ES-I3 (cell line): ENCODE results near the gene MYO3A.
A peak's percentile ranks its signal among the peaks of the same experiment; 100 is the strongest.

Experiments
- H3K36me3 ChIP-seq: 2 replicates; pipeline ENCODE4 v1.6.1; 2013; ENCODE audit warnings: mild to moderate bottlenecking, low read length, control low read depth, moderate library complexity; ENCODE audit not compliant: insufficient read depth
- H3K4me1 ChIP-seq: 2 replicates; pipeline ENCODE4 v1.6.1; 2013; ENCODE audit warnings: mild to moderate bottlenecking, control low read depth, low read length; ENCODE audit not compliant: insufficient read depth
- H3K9ac ChIP-seq: 2 replicates; pipeline ENCODE4 v1.6.1; 2013; ENCODE audit warnings: low read depth, mild to moderate bottlenecking, low read length, moderate library complexity
- H3K9me3 ChIP-seq: 2 replicates; pipeline ENCODE4 v1.6.1; 2013; ENCODE audit warnings: mild to moderate bottlenecking, low read length, moderate library complexity; ENCODE audit not compliant: control insufficient read depth, insufficient read depth

MYO3A gene

GRCh38 chr10:25933653-25934608, at the start of gene MYO3A:
MYO3A (plus strand) TSS chr10:25934229; CDS start chr10:25952111, 17,882 bp downstream.
- no peaks in the 10 kb centered on the region for H3K4me1 ChIP-seq
- no peaks in the 10 kb centered on the region for H3K9me3 ChIP-seq
- no peaks in the 10 kb centered on the region for H3K36me3 ChIP-seq
- peak within 1 kb of the TSS; percentile 87 for H3K9ac ChIP-seq

- H3K4me1 ChIP-seq: no peaks in the 10 kb centered on the region
- no peaks in the 10 kb centered on the region for H3K36me3 ChIP-seq
- no peaks in the 10 kb centered on the region for H3K9me3 ChIP-seq
- H3K9ac ChIP-seq: no peak overlapping the region
Observed at GRCh38 chr10:25888627-25889026, 45.4 kb upstream of the MYO3A start.

- Histone ChIP-seq H3K9ac (no peak overlapping the region), H3K9me3 (no peaks in the 10 kb centered on the region), H3K4me1 (no peaks in the 10 kb centered on the region), H3K36me3 (no peaks in the 10 kb centered on the region)
Observed at GRCh38 chr10:25890995-25891394, 43.0 kb upstream of the MYO3A start.

- Histone ChIP-seq H3K4me1 (no peaks in the 10 kb centered on the region; the same call in 1 of the 2 replicates), H3K9ac (no peak overlapping the region), H3K36me3 (no peaks in the 10 kb centered on the region), H3K9me3 (no peaks in the 10 kb centered on the region)
Observed at GRCh38 chr10:25895856-25896255, 38.2 kb upstream of the MYO3A start.

- Histone ChIP-seq H3K4me1 (no peaks in the 10 kb centered on the region; the same call in 1 of the 2 replicates), H3K36me3 (no peaks in the 10 kb centered on the region), H3K9me3 (no peaks in the 10 kb centered on the region), H3K9ac (no peak overlapping the region)
Observed at GRCh38 chr10:25896421-25896820, 37.6 kb upstream of the MYO3A start.

GRCh38 chr10:25899304-25899703, 34.7 kb upstream of the MYO3A start:
- Histone ChIP-seq H3K9me3 (no peaks in the 10 kb centered on the region), H3K36me3 (no peaks in the 10 kb centered on the region), H3K9ac (no peak overlapping the region), H3K4me1 (no peaks in the 10 kb centered on the region; the same call in 1 of the 2 replicates)

GRCh38 chr10:25901199-25901598, 32.8 kb upstream of the MYO3A start:
- no peak overlapping the region for H3K9ac ChIP-seq
- no peaks in the 10 kb centered on the region for H3K9me3 ChIP-seq
- H3K36me3 ChIP-seq: no peaks in the 10 kb centered on the region
- H3K4me1 ChIP-seq: no peaks in the 10 kb centered on the region; the same call in 1 of the 2 replicates

GRCh38 chr10:25902002-25902401, 32.0 kb upstream of the MYO3A start:
- no peaks in the 10 kb centered on the region for H3K9me3 ChIP-seq
- H3K4me1 ChIP-seq: no peaks in the 10 kb centered on the region; the same call in 1 of the 2 replicates
- H3K9ac ChIP-seq: no peak overlapping the region
- no peaks in the 10 kb centered on the region for H3K36me3 ChIP-seq

- no peak overlapping the region for H3K9ac ChIP-seq
- H3K9me3 ChIP-seq: no peaks in the 10 kb centered on the region
- H3K36me3 ChIP-seq: no peaks in the 10 kb centered on the region
- no peaks in the 10 kb centered on the region for H3K4me1 ChIP-seq
Observed at GRCh38 chr10:25907261-25907660, 26.8 kb upstream of the MYO3A start.

GRCh38 chr10:25912866-25913265, 21.2 kb upstream of the MYO3A start:
- peaks cover 8% of the 10 kb centered on the region; the same call in 1 of the 2 replicates for H3K9me3 ChIP-seq
- H3K36me3 ChIP-seq: no peaks in the 10 kb centered on the region
- H3K4me1 ChIP-seq: peaks cover 7% of the 10 kb centered on the region; the same call in 1 of the 2 replicates
- H3K9ac ChIP-seq: no peak overlapping the region

GRCh38 chr10:25914776-25915175, 19.3 kb upstream of the MYO3A start:
- H3K36me3 ChIP-seq: no peaks in the 10 kb centered on the region
- peaks cover 7% of the 10 kb centered on the region; the same call in 1 of the 2 replicates for H3K4me1 ChIP-seq
- peaks cover 8% of the 10 kb centered on the region; the same call in 1 of the 2 replicates for H3K9me3 ChIP-seq
- H3K9ac ChIP-seq: no peak overlapping the region

GRCh38 chr10:25934621-25935139, 651 bp downstream of the MYO3A start:
- no peaks in the 10 kb centered on the region for H3K9me3 ChIP-seq
- H3K36me3 ChIP-seq: no peaks in the 10 kb centered on the region
- H3K9ac ChIP-seq: peak overlapping the region; percentile 87
- H3K4me1 ChIP-seq: no peaks in the 10 kb centered on the region

- no peak overlapping the region for H3K9ac ChIP-seq
- H3K36me3 ChIP-seq: no peaks in the 10 kb centered on the region
- H3K9me3 ChIP-seq: no peaks in the 10 kb centered on the region
- H3K4me1 ChIP-seq: no peaks in the 10 kb centered on the region
Observed at GRCh38 chr10:25938405-25938804, 4.4 kb downstream of the MYO3A start.

- H3K36me3 ChIP-seq: no peaks in the 10 kb centered on the region
- no peak overlapping the region for H3K9ac ChIP-seq
- H3K9me3 ChIP-seq: no peaks in the 10 kb centered on the region
- no peaks in the 10 kb centered on the region for H3K4me1 ChIP-seq
Observed at GRCh38 chr10:25944771-25945170, 10.7 kb downstream of the MYO3A start.

- Histone ChIP-seq H3K9me3 (no peaks in the 10 kb centered on the region), H3K36me3 (no peaks in the 10 kb centered on the region), H3K4me1 (no peaks in the 10 kb centered on the region), H3K9ac (no peak overlapping the region)
Observed at GRCh38 chr10:25952857-25953256, 18.8 kb downstream of the MYO3A start.
